Mesenchymal stem cell (in vitro differentiated cells and primary cell): ENCODE measurements around the gene UBAP2.

Experiments
- DNase-seq: peaks from one replicate; pipeline ENCODE4 v3.0.0-alpha.2; 2013
- H2AFZ ChIP-seq: one replicate; pipeline ENCODE4 v1.6.1; 2013; ENCODE audit warnings: low read depth, mild to moderate bottlenecking, control low read depth, inconsistent platforms, low read length, moderate library complexity
- H2AK5ac ChIP-seq: 2 replicates; pipeline ENCODE4 v1.6.1; 2013; ENCODE audit warnings: low read length, moderate library complexity, mild to moderate bottlenecking, inconsistent platforms; ENCODE audit not compliant: severe bottlenecking
- H2BK120ac ChIP-seq: one replicate; pipeline ENCODE4 v1.6.1; 2013; ENCODE audit warnings: low read depth, mild to moderate bottlenecking, inconsistent platforms, low read length, moderate library complexity
- H2BK12ac ChIP-seq, 2 experiments: one replicate each; pipeline ENCODE4 v1.6.1; 2013; ENCODE audit warnings: inconsistent platforms in 2 of 2, low read length in 2 of 2, mild to moderate bottlenecking in 2 of 2, moderate library complexity in 2 of 2, control low read depth in 1 of 2
- H2BK15ac ChIP-seq: one replicate; pipeline ENCODE4 v1.6.1; 2013; ENCODE audit warnings: mild to moderate bottlenecking, low read depth, inconsistent platforms; ENCODE audit not compliant: poor library complexity, severe bottlenecking
- H2BK5ac ChIP-seq: 2 replicates; pipeline ENCODE4 v1.6.1; 2013; ENCODE audit warnings: low read depth, mild to moderate bottlenecking, low read length, control low read depth, inconsistent platforms; ENCODE audit not compliant: poor library complexity, severe bottlenecking
- H3K14ac ChIP-seq, 2 experiments: one replicate each; pipeline ENCODE4 v1.6.1; 2013; ENCODE audit warnings: inconsistent platforms in 2 of 2, low read length in 2 of 2, control low read depth in 1 of 2, mild to moderate bottlenecking in 1 of 2, moderate library complexity in 1 of 2
- H3K18ac ChIP-seq, 2 experiments: one replicate each; pipeline ENCODE4 v1.6.1; 2013; ENCODE audit warnings: inconsistent platforms in 2 of 2, low read length in 2 of 2, control low read depth in 1 of 2, low read depth in 1 of 2, mild to moderate bottlenecking in 1 of 2
- H3K23ac ChIP-seq, 2 experiments: one replicate each; pipeline ENCODE4 v1.6.1; 2013; ENCODE audit warnings: inconsistent platforms in 2 of 2, low read length in 2 of 2, mild to moderate bottlenecking in 2 of 2, moderate library complexity in 2 of 2, control low read depth in 1 of 2
- H3K27ac ChIP-seq: 2 replicates; pipeline ENCODE4 v1.5.1; 2013; ENCODE audit warnings: mild to moderate bottlenecking, moderate library complexity, low read length, control low read depth, inconsistent platforms; ENCODE audit not compliant: poor library complexity, severe bottlenecking
- H3K27me3 ChIP-seq, 2 experiments: 2 replicates each; pipeline versions ENCODE4 v1.6.1 to v1.7.0; 2013; ENCODE audit warnings: low read length in 2 of 2, mild to moderate bottlenecking in 2 of 2, moderate library complexity in 2 of 2, control low read depth in 1 of 2, inconsistent platforms in 1 of 2; ENCODE audit not compliant: control insufficient read depth in 1 of 2, insufficient read depth in 1 of 2
- H3K36me3 ChIP-seq, 2 experiments: 2 replicates each; pipeline versions ENCODE4 v1.6.1 to v1.7.0; 2013; ENCODE audit warnings: low read length in 2 of 2, control low read depth in 1 of 2, inconsistent platforms in 1 of 2, low read depth in 1 of 2, mild to moderate bottlenecking in 1 of 2; ENCODE audit not compliant: insufficient read depth in 2 of 2, control insufficient read depth in 1 of 2
- H3K4ac ChIP-seq, 2 experiments: one replicate each; pipeline ENCODE4 v1.6.1; 2013; ENCODE audit warnings: inconsistent platforms in 2 of 2, low read length in 2 of 2, mild to moderate bottlenecking in 2 of 2, moderate library complexity in 2 of 2, control low read depth in 1 of 2, low read depth in 1 of 2
- H3K4me1 ChIP-seq: 2 replicates; pipeline ENCODE4 v1.6.1; 2013; ENCODE audit warnings: low read depth, low read length, control low read depth; ENCODE audit not compliant: control insufficient read depth, insufficient read depth
- H3K4me2 ChIP-seq: 2 replicates; pipeline ENCODE4 v1.6.1; 2013; ENCODE audit warnings: low read length, mild to moderate bottlenecking, inconsistent platforms; ENCODE audit not compliant: poor library complexity, severe bottlenecking
- H3K4me3 ChIP-seq, 2 experiments: 2 replicates each; pipeline versions ENCODE4 v1.5.1 to v1.7.0; 2013; ENCODE audit warnings: low read length in 2 of 2, mild to moderate bottlenecking in 2 of 2, control low read depth in 1 of 2, low read depth in 1 of 2; ENCODE audit not compliant: insufficient read depth in 1 of 2
- H3K79me1 ChIP-seq: replicated peaks from 2 replicates; pipeline ENCODE4 v1.6.1; 2013; ENCODE audit warnings: mild to moderate bottlenecking, control low read depth, low read length, inconsistent platforms; ENCODE audit not compliant: poor library complexity, severe bottlenecking
- H3K9ac ChIP-seq: 2 replicates; pipeline ENCODE4 v1.7.0; 2013; ENCODE audit warnings: mild to moderate bottlenecking, low read length, moderate library complexity
- H3K9me3 ChIP-seq: 2 replicates; pipeline ENCODE4 v1.7.0; 2013; ENCODE audit warnings: mild to moderate bottlenecking, low read length; ENCODE audit not compliant: control insufficient read depth
- H4K8ac ChIP-seq: one replicate; pipeline ENCODE4 v1.6.1; 2013; ENCODE audit warnings: inconsistent platforms, mild to moderate bottlenecking, low read length, moderate library complexity
- H4K91ac ChIP-seq: one replicate; pipeline ENCODE4 v1.6.1; 2013; ENCODE audit warnings: mild to moderate bottlenecking, low read length, inconsistent platforms
- WGBS: methylation state at CpG from one replicate; pipeline ENCODE4 v1.1.7; 2013; ENCODE audit warnings: mixed read lengths; 5-methylcytosine and 5-hydroxymethylcytosine counted together

UBAP2 gene

GRCh38 chr9:33914887-33915628 lies 133.6 kb downstream of the UBAP2 start:
- WGBS = 78% methylated on average over 3 of the region's 3 CpGs
- Histone ChIP-seq H4K8ac (no peak overlapping the region), H3K79me1 (peaks cover 16% of the 10 kb centered on the region), H3K4me1 (no peaks in the 10 kb centered on the region), H3K27ac (no peak overlapping the region), H2AK5ac (no peak overlapping the region), H3K4me3 (no peak overlapping the region), H4K91ac (no peak overlapping the region), H3K14ac (no peak overlapping the region), H2BK12ac (no peak overlapping the region), H3K36me3 (peaks cover 41 to 81% of the 10 kb centered on the region in 2 experiments), H3K23ac (no peak overlapping the region), H3K9me3 (no peaks in the 10 kb centered on the region), H2BK120ac (no peak overlapping the region), H2BK5ac (no peak overlapping the region), H3K27me3 (no peaks in the 10 kb centered on the region), H2AFZ (no peak overlapping the region), H2BK15ac (no peak overlapping the region), H3K9ac (no peak overlapping the region), H3K4me2 (no peak overlapping the region), H3K4ac (no peak overlapping the region), H3K18ac (no peak overlapping the region)
- no peak for DNase-seq

- WGBS = no CpG with 5 or more reads among the region's 1 CpG
- no peak for DNase-seq
- H3K4me1 ChIP-seq = no peaks in the 10 kb centered on the region
Measured at GRCh38 chr9:33913541-33913940, 135.1 kb downstream of the UBAP2 start.

GRCh38 chr9:33908749-33909148 lies 139.9 kb downstream of the UBAP2 start:
- Histone ChIP-seq H3K9me3 (no peaks in the 10 kb centered on the region), H3K36me3 (peaks cover 6 to 53% of the 10 kb centered on the region in 2 experiments), H3K27me3 (no peaks in the 10 kb centered on the region), H4K8ac (no peak overlapping the region), H2BK12ac (no peak overlapping the region), H3K4me3 (no peak overlapping the region), H3K4me2 (no peak overlapping the region), H3K18ac (no peak overlapping the region), H4K91ac (no peak overlapping the region), H2BK15ac (no peak overlapping the region), H3K79me1 (peaks cover 15% of the 10 kb centered on the region), H2AFZ (no peak overlapping the region), H3K23ac (no peak overlapping the region), H3K14ac (no peak overlapping the region), H2BK120ac (no peak overlapping the region), H3K27ac (no peak overlapping the region), H3K4ac (no peak overlapping the region), H2AK5ac (no peak overlapping the region), H2BK5ac (no peak overlapping the region), H3K4me1 (peaks cover 2% of the 10 kb centered on the region), H3K9ac (no peak overlapping the region)
- DNase-seq = no peak
- WGBS = 100% methylated on average over 2 of the region's 4 CpGs

More at GRCh38 chr9:33913541-33913940, 135.1 kb downstream of the UBAP2 start:
- H3K9ac ChIP-seq = no peak overlapping the region
- H3K27me3 ChIP-seq = no peaks in the 10 kb centered on the region
- H3K18ac ChIP-seq = no peak overlapping the region
- peaks cover 16% of the 10 kb centered on the region for H3K79me1 ChIP-seq
- H3K4ac ChIP-seq = no peak overlapping the region
- H3K23ac ChIP-seq = no peak overlapping the region
- no peak overlapping the region for H2BK5ac ChIP-seq
- no peak overlapping the region for H3K14ac ChIP-seq
- H2AK5ac ChIP-seq = no peak overlapping the region
- H2AFZ ChIP-seq = no peak overlapping the region
- H3K4me2 ChIP-seq = no peak overlapping the region
- no peaks in the 10 kb centered on the region for H3K9me3 ChIP-seq
- H2BK15ac ChIP-seq = no peak overlapping the region
- no peak overlapping the region for H2BK120ac ChIP-seq
- no peak overlapping the region for H2BK12ac ChIP-seq
- H4K8ac ChIP-seq = no peak overlapping the region
- H4K91ac ChIP-seq = no peak overlapping the region
- H3K36me3 ChIP-seq = peaks cover 31 to 72% of the 10 kb centered on the region in 2 experiments
- H3K27ac ChIP-seq = no peak overlapping the region
- H3K4me3 ChIP-seq = no peak overlapping the region

GRCh38 chr9:33908114-33908513 lies 140.6 kb downstream of the UBAP2 start:
- H3K18ac ChIP-seq = no peak overlapping the region
- H2BK5ac ChIP-seq = no peak overlapping the region
- no peak overlapping the region for H2AFZ ChIP-seq
- H3K36me3 ChIP-seq = peaks cover 4 to 53% of the 10 kb centered on the region in 2 experiments
- H3K4me3 ChIP-seq = no peak overlapping the region
- H3K23ac ChIP-seq = no peak overlapping the region
- no peaks in the 10 kb centered on the region for H3K27me3 ChIP-seq
- no peak overlapping the region for H3K14ac ChIP-seq
- 100% methylated on average over 3 of the region's 3 CpGs for WGBS
- no peak overlapping the region for H3K4ac ChIP-seq
- no peak overlapping the region for H3K27ac ChIP-seq
- H2BK15ac ChIP-seq = no peak overlapping the region
- H3K79me1 ChIP-seq = peaks cover 18% of the 10 kb centered on the region
- H2BK120ac ChIP-seq = no peak overlapping the region
- H3K9me3 ChIP-seq = no peaks in the 10 kb centered on the region
- no peak overlapping the region for H3K9ac ChIP-seq
- H3K4me2 ChIP-seq = no peak overlapping the region
- no peak overlapping the region for H4K91ac ChIP-seq
- H3K4me1 ChIP-seq = peaks cover 2% of the 10 kb centered on the region
- no peak overlapping the region for H2BK12ac ChIP-seq
- H2AK5ac ChIP-seq = no peak overlapping the region
- DNase-seq = no peak
- no peak overlapping the region for H4K8ac ChIP-seq
